ENCODE data around the gene IQSEC3.
A peak's percentile ranks its signal among the peaks of the same experiment; 100 is the strongest.
"Not testable (repeated sequence)": the region's sequence is repeated elsewhere in the genome, so short reads cannot be mapped to it uniquely, and the experiment has no call there.

Gene IQSEC3

GRCh38 chr12:65491-66063 is 990 bp upstream of the IQSEC3 start:
- H3K36me3 ChIP-seq (ENCODE audit: insufficient read depth, low read length); H3K9ac ChIP-seq (ENCODE audit: low read depth, low read length); H3K9me3 ChIP-seq (ENCODE audit: control insufficient read depth, insufficient read depth, low read length): not testable (repeated sequence)

GRCh38 chr12:66782-67504 is 376 bp downstream of the IQSEC3 start:
- not testable (repeated sequence) for H3K36me3 ChIP-seq (ENCODE audit: insufficient read depth, low read length); H3K9me3 ChIP-seq (ENCODE audit: control insufficient read depth, insufficient read depth, low read length); H3K4me1 ChIP-seq (ENCODE audit: insufficient read depth, low read length)
- H3K9ac ChIP-seq (ENCODE audit: low read depth, low read length), result peak overlapping the region; percentile 24; the same call in 1 of the 2 replicates

More at GRCh38 chr12:65491-66063, 990 bp upstream of the IQSEC3 start:
- not testable (repeated sequence) for H3K4me1 ChIP-seq (ENCODE audit: insufficient read depth, low read length)

- not testable (repeated sequence) for H3K9ac ChIP-seq (ENCODE audit: low read depth, low read length); H3K4me1 ChIP-seq (ENCODE audit: insufficient read depth, low read length); H3K9me3 ChIP-seq (ENCODE audit: control insufficient read depth, insufficient read depth, low read length); H3K36me3 ChIP-seq (ENCODE audit: insufficient read depth, low read length)
These were observed 3.1 kb downstream of the IQSEC3 start for GRCh38 chr12:69677-70076.

GRCh38 chr12:70541-70940 is 4.0 kb downstream of the IQSEC3 start:
- H3K36me3 ChIP-seq (ENCODE audit: insufficient read depth, low read length); H3K9ac ChIP-seq (ENCODE audit: low read depth, low read length); H3K9me3 ChIP-seq (ENCODE audit: control insufficient read depth, insufficient read depth, low read length); H3K4me1 ChIP-seq (ENCODE audit: insufficient read depth, low read length): not testable (repeated sequence)

GRCh38 chr12:72018-72417 is 5.5 kb downstream of the IQSEC3 start:
- not testable (repeated sequence) for H3K4me1 ChIP-seq (ENCODE audit: insufficient read depth, low read length); H3K9ac ChIP-seq (ENCODE audit: low read depth, low read length); H3K36me3 ChIP-seq (ENCODE audit: insufficient read depth, low read length); H3K9me3 ChIP-seq (ENCODE audit: control insufficient read depth, insufficient read depth, low read length)

- H3K9me3 ChIP-seq (ENCODE audit: control insufficient read depth, insufficient read depth, low read length); H3K36me3 ChIP-seq (ENCODE audit: insufficient read depth, low read length): not testable (repeated sequence)
These were observed 8.0 kb downstream of the IQSEC3 start for GRCh38 chr12:74420-75190.

GRCh38 chr12:75541-75940 is 9.0 kb downstream of the IQSEC3 start:
- not testable (repeated sequence) for H3K9ac ChIP-seq (ENCODE audit: low read depth, low read length); H3K4me1 ChIP-seq (ENCODE audit: insufficient read depth, low read length); H3K36me3 ChIP-seq (ENCODE audit: insufficient read depth, low read length); H3K9me3 ChIP-seq (ENCODE audit: control insufficient read depth, insufficient read depth, low read length)

More at GRCh38 chr12:74420-75190, 8.0 kb downstream of the IQSEC3 start:
- H3K4me1 ChIP-seq (ENCODE audit: insufficient read depth, low read length); H3K9ac ChIP-seq (ENCODE audit: low read depth, low read length): not testable (repeated sequence)

- not testable (repeated sequence) for H3K9me3 ChIP-seq (ENCODE audit: control insufficient read depth, insufficient read depth, low read length); H3K4me1 ChIP-seq (ENCODE audit: insufficient read depth, low read length); H3K9ac ChIP-seq (ENCODE audit: low read depth, low read length); H3K36me3 ChIP-seq (ENCODE audit: insufficient read depth, low read length)
These were observed 9.5 kb downstream of the IQSEC3 start for GRCh38 chr12:76102-76501.

GRCh38 chr12:76551-76950 is 10.0 kb downstream of the IQSEC3 start:
- not testable (repeated sequence) for H3K9ac ChIP-seq (ENCODE audit: low read depth, low read length); H3K9me3 ChIP-seq (ENCODE audit: control insufficient read depth, insufficient read depth, low read length); H3K36me3 ChIP-seq (ENCODE audit: insufficient read depth, low read length); H3K4me1 ChIP-seq (ENCODE audit: insufficient read depth, low read length)

- not testable (repeated sequence) for H3K36me3 ChIP-seq (ENCODE audit: insufficient read depth, low read length)
These were observed 10.6 kb downstream of the IQSEC3 start for GRCh38 chr12:77101-77719.

GRCh38 chr12:77769-78383 is 11.3 kb downstream of the IQSEC3 start:
- H3K36me3 ChIP-seq (ENCODE audit: insufficient read depth, low read length); H3K9ac ChIP-seq (ENCODE audit: low read depth, low read length); H3K9me3 ChIP-seq (ENCODE audit: control insufficient read depth, insufficient read depth, low read length); H3K4me1 ChIP-seq (ENCODE audit: insufficient read depth, low read length): not testable (repeated sequence)

More at GRCh38 chr12:77101-77719, 10.6 kb downstream of the IQSEC3 start:
- H3K9me3 ChIP-seq (ENCODE audit: control insufficient read depth, insufficient read depth, low read length); H3K9ac ChIP-seq (ENCODE audit: low read depth, low read length); H3K4me1 ChIP-seq (ENCODE audit: insufficient read depth, low read length): not testable (repeated sequence)

GRCh38 chr12:78981-79380 is 12.4 kb downstream of the IQSEC3 start:
- Histone ChIP-seq H3K4me1 (ENCODE audit: insufficient read depth, low read length) (no peaks in the 10 kb centered on the region), H3K36me3 (ENCODE audit: insufficient read depth, low read length) (no peaks in the 10 kb centered on the region), H3K9ac (ENCODE audit: low read depth, low read length) (no peak overlapping the region), H3K9me3 (ENCODE audit: control insufficient read depth, insufficient read depth, low read length) (no peaks in the 10 kb centered on the region)

GRCh38 chr12:80681-81190 is 14.2 kb downstream of the IQSEC3 start:
- Histone ChIP-seq H3K36me3 (ENCODE audit: insufficient read depth, low read length) (no peaks in the 10 kb centered on the region), H3K4me1 (ENCODE audit: insufficient read depth, low read length) (no peaks in the 10 kb centered on the region), H3K9me3 (ENCODE audit: control insufficient read depth, insufficient read depth, low read length) (no peaks in the 10 kb centered on the region), H3K9ac (ENCODE audit: low read depth, low read length) (no peak overlapping the region)

GRCh38 chr12:82740-83139 is 16.2 kb downstream of the IQSEC3 start:
- H3K9me3 ChIP-seq (ENCODE audit: control insufficient read depth, insufficient read depth, low read length), result no peaks in the 10 kb centered on the region
- H3K9ac ChIP-seq (ENCODE audit: low read depth, low read length), result no peak overlapping the region
- H3K4me1 ChIP-seq (ENCODE audit: insufficient read depth, low read length), result no peaks in the 10 kb centered on the region
- H3K36me3 ChIP-seq (ENCODE audit: insufficient read depth, low read length), result no peaks in the 10 kb centered on the region
